HG03064 (cell line): Measurements from ENCODE around the gene BCAS1.

ENCODE experiments used
- ATAC-seq: cut with Tn5 transposase; IDR thresholded peaks from one replicate; pipeline ENCODE4 v1.9.1; 2021; ENCODE audit warnings: low read depth; ENCODE audit not compliant: unreplicated experiment

Gene BCAS1

DNA sequence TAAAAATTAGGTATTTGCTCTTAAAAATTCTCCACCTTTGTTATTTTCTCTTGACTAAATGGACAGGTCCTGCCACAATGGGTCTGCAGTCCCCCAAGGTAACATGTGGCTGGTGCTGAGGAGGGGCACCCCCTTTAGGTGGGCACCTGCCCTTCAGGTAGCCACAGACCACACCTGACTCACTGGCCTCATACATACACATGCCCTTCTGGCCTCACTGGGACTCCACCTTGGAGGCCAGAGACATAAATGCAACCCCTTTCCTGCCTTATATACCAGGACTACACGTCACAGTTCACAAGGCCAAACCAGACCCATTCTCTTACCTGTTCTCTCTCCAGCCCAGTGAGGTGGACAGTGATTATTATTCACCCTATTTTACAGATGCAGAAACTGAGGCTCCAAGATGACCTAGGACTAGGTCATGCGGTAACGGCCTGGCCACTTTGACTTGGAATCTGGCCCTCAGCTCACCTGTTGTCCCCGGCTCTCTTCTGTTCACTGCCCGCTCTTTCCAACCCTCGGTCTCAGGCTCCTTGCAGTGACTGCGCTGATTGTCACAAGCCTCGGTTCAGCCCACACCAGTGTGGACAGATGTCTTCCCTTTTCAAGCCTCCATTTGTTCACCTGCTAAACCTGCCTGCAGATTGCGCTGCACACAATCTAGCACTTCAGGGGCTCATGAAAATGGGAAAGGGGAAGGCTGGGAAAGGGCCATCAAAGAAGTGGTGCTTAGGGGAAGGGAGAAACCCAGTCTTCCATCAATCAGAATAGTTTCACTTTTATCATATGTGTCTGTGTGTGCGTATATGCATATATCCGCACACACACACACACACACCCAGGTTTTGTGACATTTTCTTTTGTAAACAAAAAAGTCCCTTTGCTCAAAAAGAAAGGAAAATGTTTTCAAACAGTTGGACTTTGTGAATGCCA, 121.7 kb downstream of the BCAS1 start:
- peak; percentile 35 for ATAC-seq

DNA sequence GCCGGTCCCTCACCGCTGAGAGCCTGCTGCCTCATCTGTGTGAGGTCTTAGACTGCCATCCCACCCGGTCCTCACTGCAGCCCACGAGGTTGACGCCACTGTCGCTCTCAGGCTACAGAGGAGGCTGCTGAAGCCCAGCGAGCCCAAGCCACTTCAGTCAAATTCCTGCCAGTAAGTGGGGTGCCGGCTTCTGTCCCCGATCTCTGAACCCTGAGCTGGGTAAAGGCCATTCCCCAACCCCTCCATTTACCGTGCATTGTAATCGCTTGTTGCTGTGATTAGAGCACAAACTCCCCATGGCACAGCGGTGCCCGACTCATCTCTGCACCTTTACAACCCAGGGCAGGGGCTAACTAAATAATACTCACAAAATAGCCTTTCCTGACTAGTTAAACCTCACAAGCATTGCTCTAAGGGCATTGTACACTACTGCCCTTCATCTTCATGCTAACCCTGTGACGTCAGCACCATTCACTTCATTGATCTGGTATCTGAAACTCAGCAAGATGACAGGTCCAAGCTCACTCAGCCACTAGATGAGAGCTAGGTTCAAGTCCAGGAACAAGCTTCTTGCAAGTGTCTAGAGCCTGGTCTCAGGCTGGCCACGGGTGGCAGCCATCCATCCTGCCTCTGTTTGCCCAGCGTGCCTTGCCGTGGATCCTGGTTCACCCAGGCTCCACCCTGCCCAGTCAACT, 122.7 kb downstream of the BCAS1 start:
- ATAC-seq: no peak

DNA sequence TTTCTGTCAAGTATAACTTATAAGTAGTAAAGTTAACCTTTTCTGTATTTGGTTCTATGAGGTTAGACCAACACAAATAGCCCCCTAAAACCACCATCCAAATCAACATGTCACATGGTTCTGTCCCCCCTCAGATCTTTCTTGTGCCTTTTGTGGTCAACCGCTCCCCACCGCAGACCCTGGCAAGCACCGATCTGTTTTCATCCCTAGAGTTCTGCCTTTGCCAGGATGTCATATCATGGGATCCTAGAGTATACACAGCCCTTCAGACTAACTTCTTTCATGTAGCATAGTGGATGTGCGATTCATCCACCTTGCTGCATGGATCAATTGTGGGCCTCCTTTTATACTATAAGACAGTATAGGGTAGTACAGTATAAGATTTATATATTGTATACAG, 124.3 kb downstream of the BCAS1 start:
- ATAC-seq: no peak

GRCh38 chr20:53945478-53945877, 124.9 kb downstream of the BCAS1 start:
- ATAC-seq: no peak

DNA sequence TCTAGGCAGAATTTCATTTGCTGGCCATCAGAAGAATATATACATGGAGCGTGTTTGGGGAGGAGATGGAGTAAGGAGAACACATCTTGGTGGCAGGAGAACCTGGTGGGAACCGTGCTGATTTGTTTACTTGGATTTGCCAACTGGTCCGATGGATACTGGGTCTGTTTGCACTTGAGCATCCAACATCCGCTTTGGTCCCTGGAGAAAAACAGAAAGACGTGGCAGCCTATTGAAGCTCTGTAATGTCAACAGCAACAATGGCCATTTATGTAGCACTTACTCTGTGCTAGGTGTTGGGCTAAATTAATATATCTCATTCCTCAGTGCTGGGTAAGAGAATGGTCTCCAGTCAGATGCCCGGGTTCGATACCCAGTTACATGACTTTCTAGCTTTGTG, 125.6 kb downstream of the BCAS1 start:
- ATAC-seq: no peak

- no peak for ATAC-seq
These were observed 126.7 kb downstream of the BCAS1 start for GRCh38 chr20:53943522-53944291.

GRCh38 chr20:53942973-53943372, 127.4 kb downstream of the BCAS1 start:
- no peak for ATAC-seq

GRCh38 chr20:53942472-53942816, 128.0 kb downstream of the BCAS1 start:
- ATAC-seq: no peak

DNA sequence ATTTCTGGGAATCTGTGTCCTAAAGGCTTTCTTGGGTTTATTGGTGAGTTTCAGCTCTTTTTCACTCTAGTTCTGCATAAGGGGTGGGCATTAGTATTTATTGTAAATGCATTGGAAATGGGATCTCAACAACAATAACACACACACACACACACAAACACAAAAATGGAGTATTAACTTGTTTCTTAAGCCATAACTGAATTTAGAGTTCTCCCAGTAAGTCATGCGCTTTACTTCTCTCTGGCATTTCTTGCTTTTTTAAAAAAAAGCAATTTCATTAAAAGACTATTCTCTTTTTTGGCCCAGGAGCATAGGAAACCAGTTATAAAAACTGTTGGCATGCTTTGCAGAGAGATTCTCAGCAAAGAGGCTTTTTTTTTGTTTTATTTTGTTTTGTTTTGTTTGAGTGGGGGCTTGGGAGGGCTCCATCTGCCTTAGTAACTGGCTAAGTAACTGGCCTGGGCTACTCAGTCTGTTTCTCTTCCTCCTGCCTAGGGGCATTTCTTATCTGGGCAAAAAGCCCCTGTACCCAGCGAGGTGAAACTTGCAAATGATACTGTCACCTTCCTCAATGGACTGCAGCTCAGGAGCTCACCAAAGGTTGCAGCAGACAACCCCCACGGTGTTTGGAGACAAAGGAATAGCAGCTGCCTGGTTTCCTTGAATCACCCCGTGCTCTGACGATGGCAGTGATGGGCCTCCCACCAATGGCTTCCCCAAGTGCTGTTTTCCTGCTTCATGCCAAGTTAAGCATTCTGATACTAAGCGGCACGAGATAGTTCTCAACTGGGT, 128.5 kb downstream of the BCAS1 start:
- ATAC-seq: no peak

DNA sequence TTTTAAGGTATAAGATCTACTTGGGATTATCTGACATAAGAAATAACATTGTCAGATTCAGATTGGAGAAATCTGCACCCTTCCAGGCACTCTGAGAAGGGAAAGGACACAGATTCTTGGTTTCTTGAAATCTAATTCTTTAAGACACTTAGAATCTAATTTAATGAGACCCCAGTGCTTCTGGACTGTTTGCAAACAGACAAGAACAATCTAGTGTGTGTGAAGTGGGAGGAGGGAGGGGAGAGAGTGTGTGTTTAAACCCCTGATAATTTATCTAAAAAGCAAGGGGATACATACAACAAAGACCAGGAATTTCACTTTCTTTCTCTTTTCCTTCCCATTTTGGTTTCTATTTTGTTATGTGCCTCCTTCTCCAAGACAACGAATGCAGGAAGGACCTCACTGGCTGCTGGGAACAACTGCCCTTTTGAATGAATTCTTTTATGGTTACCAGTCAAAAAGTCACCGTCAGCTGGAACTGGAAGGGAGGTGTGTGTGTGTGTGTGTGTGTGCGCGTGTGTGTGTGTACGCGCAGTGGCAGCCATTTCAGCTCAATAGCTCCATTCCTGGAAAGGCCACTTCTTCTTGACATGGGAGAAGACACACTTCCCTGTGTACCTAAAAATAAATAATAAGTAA, 129.4 kb downstream of the BCAS1 start:
- ATAC-seq: no peak

DNA sequence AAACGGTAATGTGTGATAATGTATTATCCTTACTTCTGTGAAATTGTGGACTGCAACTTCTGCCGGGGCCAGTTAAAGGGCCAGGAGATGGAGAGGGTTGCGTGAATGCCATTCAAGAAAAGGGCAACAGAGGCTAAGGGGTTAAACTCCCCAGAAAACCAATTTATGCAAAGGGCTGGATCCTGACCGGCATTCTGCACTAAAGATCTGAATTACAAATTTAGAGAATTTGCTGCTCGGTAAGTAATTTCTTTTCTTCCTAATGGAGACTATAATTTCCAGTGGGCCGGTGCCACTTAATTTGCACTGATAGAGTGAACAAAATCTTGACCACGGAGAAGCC, 130.1 kb downstream of the BCAS1 start:
- ATAC-seq: no peak

DNA sequence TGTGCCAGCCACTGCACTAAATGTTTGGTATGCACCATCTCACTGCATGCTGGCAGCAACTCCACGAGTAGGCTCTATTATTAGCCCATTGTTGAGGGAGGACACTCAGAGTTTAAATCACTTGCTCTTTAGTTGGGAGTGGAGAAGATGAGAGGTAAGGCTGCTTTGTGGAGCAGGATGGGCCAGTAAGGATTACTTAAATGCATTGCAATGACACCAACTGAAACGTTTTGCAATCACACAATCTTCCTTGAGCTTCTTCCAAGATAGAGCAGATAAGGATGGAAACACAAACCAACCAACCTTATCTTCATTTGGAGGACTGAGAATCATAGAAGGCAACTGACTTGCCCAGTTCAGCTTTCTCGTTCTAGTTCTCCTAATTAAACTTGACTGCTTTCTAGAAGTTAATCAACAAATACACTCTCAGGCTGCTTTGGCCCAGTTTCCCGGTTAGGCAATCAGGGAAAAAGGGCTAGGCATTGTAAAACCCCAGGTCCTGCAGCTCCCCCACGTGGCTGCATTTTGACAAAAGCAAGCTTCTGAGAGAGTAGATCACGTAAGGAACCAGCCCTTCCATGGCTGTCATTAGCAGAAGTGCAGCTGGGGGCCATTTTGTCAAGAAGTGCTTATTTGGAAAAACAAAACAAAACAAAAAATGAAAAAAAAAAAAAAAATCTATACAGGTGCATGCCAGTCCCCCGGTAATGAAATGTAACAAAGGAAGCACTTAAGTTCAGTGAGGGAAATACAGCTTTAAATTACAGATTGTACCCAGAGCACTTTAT, 130.6 kb downstream of the BCAS1 start:
- peak; percentile 43 for ATAC-seq

- ATAC-seq: no peak
These were observed 131.2 kb downstream of the BCAS1 start for GRCh38 chr20:53939190-53939571.

DNA sequence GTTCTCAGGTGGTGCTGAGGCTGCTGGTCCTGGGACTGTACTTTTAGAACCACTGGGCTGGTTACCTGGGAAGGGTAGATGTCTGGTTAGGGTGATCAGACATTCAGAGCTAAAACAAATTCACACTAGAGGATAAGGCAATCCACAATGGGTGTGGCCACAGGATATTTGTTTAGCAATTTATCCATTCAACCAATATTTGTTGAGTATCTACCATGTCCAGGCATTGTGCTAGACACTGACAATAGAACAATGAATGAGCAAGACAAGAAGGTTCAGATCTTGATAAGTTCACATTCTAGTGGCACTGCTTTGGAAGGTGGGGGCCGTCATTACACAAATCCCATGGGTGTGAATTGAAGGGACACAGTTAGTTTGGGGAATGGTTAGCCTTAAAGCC, 131.7 kb downstream of the BCAS1 start:
- no peak for ATAC-seq

DNA sequence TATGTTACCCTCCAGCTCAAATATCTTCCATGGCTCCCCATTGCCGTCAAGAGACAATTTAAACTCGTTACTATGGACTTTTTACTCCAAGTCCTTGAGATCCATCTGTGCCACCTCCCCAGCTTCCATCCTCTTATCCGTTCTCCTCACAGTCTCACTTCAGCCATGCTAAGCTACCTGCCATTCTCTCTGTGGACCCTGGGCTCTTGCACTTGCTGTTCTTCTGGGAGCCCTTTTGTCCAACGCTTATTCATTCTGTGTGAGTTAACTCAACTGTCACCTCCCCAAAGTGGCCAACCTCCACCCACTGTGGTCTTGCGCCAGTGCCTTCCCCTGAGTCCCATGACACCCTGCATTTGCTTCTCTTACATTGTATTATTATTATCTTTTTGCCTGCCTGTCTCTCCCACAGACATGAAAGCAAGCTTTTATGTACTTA, 132.4 kb downstream of the BCAS1 start:
- no peak for ATAC-seq

- ATAC-seq: no peak
These were observed 133.1 kb downstream of the BCAS1 start for GRCh38 chr20:53937339-53937741.

- ATAC-seq: no peak
These were observed 134.9 kb downstream of the BCAS1 start for GRCh38 chr20:53935344-53936084.
